Esophagus squamous epithelium (tissue), 5 donors: ENCODE results near the gene HMGN3. TPM values are rescaled to one million over a fixed set of nuclear protein-coding genes. Genes with fewer than 3 reads are reported as not detected.
"Not testable (repeated sequence)": the region's sequence is repeated elsewhere in the genome, so short reads cannot be mapped to it uniquely, and the experiment has no call there.

Experiments
- DNase-seq: peaks from one replicate; lab custom pipeline; 2025; lab: John Stamatoyannopoulos, UW
- H3K27ac ChIP-seq, 4 donors: fragments of 200-600 bp; sonication (generic); one replicate each; pipeline ENCODE4 v1.5.1; 2016 to 2019; ENCODE audit warnings: mild to moderate bottlenecking in 1 of 4
- H3K27me3 ChIP-seq, 4 donors: fragments of 200-600 bp; sonication (generic); 1 replicate in 3 of 4; 2 replicates in 1 of 4; pipeline versions ENCODE4 v1.5.1 to v1.6.0; 2017 to 2021; ENCODE audit warnings: antibody characterized with exemption in 1 of 4
- H3K36me3 ChIP-seq, 3 donors: fragments of 200-600 bp; sonication (generic); one replicate each; pipeline ENCODE4 v1.5.1; 2016 to 2019
- H3K4me1 ChIP-seq, 3 donors: fragments of 200-600 bp; sonication (generic); one replicate each; pipeline ENCODE4 v1.5.1; 2017 to 2019
- H3K4me3 ChIP-seq, 4 donors: fragments of 200-600 bp; sonication (generic); 1 replicate in 3 of 4; 2 replicates in 1 of 4; pipeline ENCODE4 v1.5.1; 2016 to 2019; ENCODE audit warnings: mild to moderate bottlenecking in 2 of 4, moderate library complexity in 1 of 4
- H3K9me3 ChIP-seq, 3 donors: fragments of 200-600 bp; sonication (generic); one replicate each; pipeline ENCODE4 v1.5.1; 2016 to 2019
- POLR2A ChIP-seq, 4 donors: fragments of 450-650 bp; IDR thresholded peaks; one replicate each; pipeline ENCODE4 v1.6.1; 2017; ENCODE audit warnings: antibody characterized with exemption in 4 of 4, mild to moderate bottlenecking in 4 of 4, moderate library complexity in 3 of 4
- WGBS, 2 donors: methylation state at CpG; one replicate each; pipeline ENCODE4 v1.1.5; 2018; 5-methylcytosine and 5-hydroxymethylcytosine counted together
- intact Hi-C: fragments of 100-400 bp; cut with DNase I; formaldehyde crosslinking; loops from one replicate; pipeline ENCODE4 v1.15.0; 2022
- total RNA-seq, 4 donors: library from RNA; depleted of rRNA; stranded (reverse); fragments of >200 nt; gene quantifications; one replicate each; pipeline ENCODE4 v1.1.0, GENCODE V29; 2016
- TF ChIP-seq, protein P1 (sequence below), 6 experiments: fragments of 450-650 bp in 4 of 6; fragments of 200-600 bp in 2 of 6; sonication (generic) in 2 of 6; IDR thresholded peaks; one replicate each; pipeline ENCODE4 v1.5.1; 2016 to 2019; ENCODE audit warnings: antibody characterized with exemption in 6 of 6, mild to moderate bottlenecking in 4 of 6, moderate library complexity in 4 of 6
- donor health status: DM: yes; HTN: yes; CAD: no.

Gene HMGN3
- total RNA-seq, 4 donors from 2014 or later = 49.3 to 68.5 (median 55.2) TPM

DNA sequence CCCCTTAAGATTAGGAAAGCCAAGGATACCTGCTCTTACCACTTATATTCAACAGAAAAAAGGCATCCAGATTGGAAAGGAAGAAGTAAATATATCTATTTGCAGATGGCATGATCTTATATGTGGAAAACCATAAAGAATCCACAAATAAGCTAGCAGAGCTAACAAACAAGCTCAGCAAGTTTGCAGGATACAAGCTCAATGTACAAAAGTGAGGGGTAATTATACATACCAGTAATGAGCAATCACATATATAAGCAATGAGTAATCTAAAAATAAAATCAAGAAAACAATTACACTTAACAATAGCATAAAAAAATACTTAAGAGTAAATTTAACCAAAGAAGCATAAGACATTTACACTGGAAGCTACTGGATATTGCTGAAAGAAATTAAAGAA, 31.6 kb upstream of the HMGN3 start:
- H3K27me3 ChIP-seq = no peaks in the 10 kb centered on the region
- intact Hi-C loops = no loop called here
- H3K9me3 ChIP-seq = no peaks in the 10 kb centered on the region
- TF ChIP-seq, protein P1, sequence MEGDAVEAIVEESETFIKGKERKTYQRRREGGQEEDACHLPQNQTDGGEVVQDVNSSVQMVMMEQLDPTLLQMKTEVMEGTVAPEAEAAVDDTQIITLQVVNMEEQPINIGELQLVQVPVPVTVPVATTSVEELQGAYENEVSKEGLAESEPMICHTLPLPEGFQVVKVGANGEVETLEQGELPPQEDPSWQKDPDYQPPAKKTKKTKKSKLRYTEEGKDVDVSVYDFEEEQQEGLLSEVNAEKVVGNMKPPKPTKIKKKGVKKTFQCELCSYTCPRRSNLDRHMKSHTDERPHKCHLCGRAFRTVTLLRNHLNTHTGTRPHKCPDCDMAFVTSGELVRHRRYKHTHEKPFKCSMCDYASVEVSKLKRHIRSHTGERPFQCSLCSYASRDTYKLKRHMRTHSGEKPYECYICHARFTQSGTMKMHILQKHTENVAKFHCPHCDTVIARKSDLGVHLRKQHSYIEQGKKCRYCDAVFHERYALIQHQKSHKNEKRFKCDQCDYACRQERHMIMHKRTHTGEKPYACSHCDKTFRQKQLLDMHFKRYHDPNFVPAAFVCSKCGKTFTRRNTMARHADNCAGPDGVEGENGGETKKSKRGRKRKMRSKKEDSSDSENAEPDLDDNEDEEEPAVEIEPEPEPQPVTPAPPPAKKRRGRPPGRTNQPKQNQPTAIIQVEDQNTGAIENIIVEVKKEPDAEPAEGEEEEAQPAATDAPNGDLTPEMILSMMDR (IDR thresholded peaks at IDR 0.05) = no peak
- no peak for TF ChIP-seq POLR2A (IDR thresholded peaks at IDR 0.05)
- H3K36me3 ChIP-seq = no peaks in the 10 kb centered on the region
- DNase-seq = no peak
- H3K4me1 ChIP-seq = peaks cover 0 to 7% (median 0%) of the 10 kb centered on the region in 3 donors
- no peak overlapping the region for H3K27ac ChIP-seq
- no peak overlapping the region for H3K4me3 ChIP-seq

DNA sequence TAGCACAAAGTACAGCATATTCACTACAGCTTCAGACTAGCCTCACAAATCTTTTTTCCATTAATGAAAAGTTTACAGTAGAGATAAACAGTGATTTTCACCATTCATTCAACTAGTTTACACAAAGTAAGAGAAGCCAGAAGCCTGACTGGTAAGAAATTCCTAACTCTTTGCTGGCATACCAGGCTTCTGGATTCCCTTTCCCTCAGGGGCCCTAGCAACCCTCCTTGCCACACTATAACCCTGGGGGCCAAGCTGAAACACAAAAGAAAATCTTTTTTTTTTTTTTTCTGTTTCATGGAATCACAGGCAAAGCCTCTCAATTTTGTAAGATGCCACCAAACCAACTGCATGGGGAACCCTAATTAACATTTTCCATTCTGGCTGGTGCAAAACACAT, 28.9 kb upstream of the HMGN3 start:
- Histone ChIP-seq H3K4me3 (no peak overlapping the region), H3K4me1 (no peaks in the 10 kb centered on the region), H3K9me3 (no peaks in the 10 kb centered on the region), H3K27me3 (no peaks in the 10 kb centered on the region), H3K36me3 (no peaks in the 10 kb centered on the region), H3K27ac (no peak overlapping the region)
- TF ChIP-seq, protein P1 (IDR thresholded peaks at IDR 0.05) = no peak
- TF ChIP-seq POLR2A (IDR thresholded peaks at IDR 0.05) = no peak
- intact Hi-C loops = no loop called here
- DNase-seq = no peak

DNA sequence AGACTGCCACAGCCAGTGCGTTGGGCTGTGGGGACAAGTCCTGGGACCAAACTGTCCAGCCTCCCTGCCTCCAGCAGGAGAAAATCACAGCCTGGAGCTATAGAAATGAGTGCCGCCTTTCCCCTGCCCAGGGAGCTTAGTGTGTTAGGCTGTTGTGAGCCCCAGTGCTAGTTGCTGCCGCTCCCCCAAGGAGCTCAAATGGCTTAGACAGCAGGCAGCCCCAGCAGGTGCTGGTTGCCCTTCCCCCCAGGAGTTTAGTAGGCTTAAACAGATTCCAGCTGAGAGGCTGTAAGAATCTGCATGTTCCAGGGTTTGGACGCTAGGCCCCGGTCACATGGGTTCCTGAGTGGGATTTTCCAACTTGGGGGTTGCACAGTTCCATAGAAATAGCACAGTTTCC, 27.2 kb upstream of the HMGN3 start:
- H3K27ac ChIP-seq = no peak overlapping the region
- WGBS, 2 donors = 40 to 90% methylated on average over 2 of the region's 5 CpGs
- H3K4me3 ChIP-seq = no peak overlapping the region
- H3K36me3 ChIP-seq = no peaks in the 10 kb centered on the region
- DNase-seq = no peak
- no peaks in the 10 kb centered on the region for H3K27me3 ChIP-seq
- H3K4me1 ChIP-seq = no peaks in the 10 kb centered on the region
- intact Hi-C loops = no loop called here
- H3K9me3 ChIP-seq = no peaks in the 10 kb centered on the region
- TF ChIP-seq, protein P1 (IDR thresholded peaks at IDR 0.05) = no peak

DNA sequence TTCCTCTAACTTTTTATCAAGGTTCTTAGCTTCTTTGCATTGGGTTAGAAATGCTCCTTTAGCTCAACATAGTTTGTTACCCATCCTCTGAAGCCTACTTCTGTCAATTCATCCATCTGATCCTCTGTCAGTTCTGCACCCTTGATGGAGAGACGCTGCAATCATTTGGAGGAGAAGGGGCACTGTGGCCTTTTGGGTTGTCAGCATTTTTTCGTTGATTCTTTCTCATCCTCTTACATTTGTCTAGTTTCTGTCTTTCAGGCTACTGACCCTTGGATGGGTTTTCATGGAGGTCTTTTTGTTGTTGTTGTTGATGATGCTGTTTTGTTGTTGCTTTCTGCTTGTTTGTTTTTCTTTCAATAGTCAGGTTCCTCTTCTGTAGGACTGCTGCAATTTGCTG, 26.3 kb upstream of the HMGN3 start:
- Histone ChIP-seq H3K4me1 (no peaks in the 10 kb centered on the region), H3K9me3 (no peaks in the 10 kb centered on the region), H3K36me3 (no peaks in the 10 kb centered on the region), H3K27ac (no peak overlapping the region), H3K4me3 (no peak overlapping the region), H3K27me3 (no peaks in the 10 kb centered on the region)
- TF ChIP-seq POLR2A (IDR thresholded peaks at IDR 0.05) = no peak
- TF ChIP-seq, protein P1 (IDR thresholded peaks at IDR 0.05) = no peak
- DNase-seq = no peak
- 69 to 72% methylated on average over 2 of the region's 2 CpGs for WGBS, 2 donors
- intact Hi-C loops = no loop called here

DNA sequence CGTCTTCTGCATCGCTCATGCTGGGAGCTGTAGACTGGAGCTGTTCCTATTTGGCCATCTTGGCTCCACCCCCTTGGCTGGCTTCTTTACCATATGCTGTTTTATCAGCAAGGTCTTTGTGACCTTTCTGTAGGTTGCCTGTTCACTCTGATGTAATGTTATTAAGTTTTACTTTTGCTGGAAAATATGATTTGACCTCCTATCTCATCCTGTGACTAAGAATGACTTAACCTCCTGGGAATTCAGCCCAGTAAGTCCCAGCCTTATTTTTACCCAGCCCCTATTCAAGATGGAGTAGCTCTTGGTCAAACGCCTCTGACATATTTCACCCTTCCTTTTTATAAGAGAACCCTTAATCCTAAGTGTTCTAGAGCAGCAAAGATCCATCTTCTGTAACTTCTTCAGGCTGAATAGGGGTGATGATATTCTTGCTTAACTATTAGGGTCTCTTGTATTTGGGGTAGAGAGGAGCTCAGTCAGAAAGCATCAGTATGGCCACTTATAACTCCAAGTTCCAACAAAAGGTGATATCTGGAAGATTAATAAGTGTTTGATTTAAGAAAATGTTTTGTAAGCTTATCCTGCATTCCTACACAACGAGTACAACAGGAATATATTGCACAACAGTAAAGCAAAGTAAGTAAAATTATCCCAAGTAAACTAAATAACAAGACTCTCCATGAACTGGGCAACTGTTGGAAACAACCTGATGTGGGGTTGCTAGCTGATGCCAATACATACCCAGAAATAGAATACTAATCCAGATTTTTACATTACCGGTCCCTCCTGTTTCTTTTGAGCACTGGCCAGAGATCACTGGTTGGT, 23.1 kb upstream of the HMGN3 start:
- 46 to 50% methylated on average over 5 of the region's 5 CpGs for WGBS, 2 donors

DNA sequence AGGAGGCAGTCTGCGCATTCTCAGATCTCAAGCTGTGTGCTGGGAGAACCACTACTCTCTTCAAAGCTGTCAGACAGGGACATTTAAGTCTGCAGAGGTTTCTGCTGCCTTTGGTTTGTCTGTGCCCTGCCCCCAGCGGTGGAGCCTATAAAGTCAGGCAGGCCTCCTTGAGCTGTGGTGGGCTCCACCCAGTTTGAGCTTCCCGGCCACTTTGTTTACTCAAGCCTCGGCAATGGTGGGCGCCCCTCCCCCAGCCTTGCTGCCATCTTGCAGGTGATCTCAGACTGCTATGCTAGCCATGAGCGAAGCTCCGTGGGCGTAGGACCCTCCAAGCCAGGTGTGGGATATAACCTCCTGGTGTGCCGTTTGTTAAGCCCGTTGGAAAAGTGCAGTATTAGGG, 22.3 kb upstream of the HMGN3 start:
- 65 to 76% methylated on average over 7 to 8 of the region's 10 CpGs for WGBS, 2 donors
- H3K4me3 ChIP-seq, H3K36me3 ChIP-seq, intact Hi-C loops, DNase-seq, H3K27me3 ChIP-seq, H3K27ac ChIP-seq, H3K4me1 ChIP-seq, H3K9me3 ChIP-seq: not testable (repeated sequence)

More for the DNA sequence above, 23.1 kb upstream of the HMGN3 start:
- Histone ChIP-seq H3K27ac (no peak overlapping the region), H3K4me3 (no peak overlapping the region), H3K9me3 (no peaks in the 10 kb centered on the region), H3K27me3 (no peaks in the 10 kb centered on the region), H3K4me1 (no peaks in the 10 kb centered on the region), H3K36me3 (no peaks in the 10 kb centered on the region)
- DNase-seq = no peak
- TF ChIP-seq, protein P1 (IDR thresholded peaks at IDR 0.05) = no peak
- TF ChIP-seq POLR2A (IDR thresholded peaks at IDR 0.05) = no peak
- intact Hi-C loops = no loop called here

DNA sequence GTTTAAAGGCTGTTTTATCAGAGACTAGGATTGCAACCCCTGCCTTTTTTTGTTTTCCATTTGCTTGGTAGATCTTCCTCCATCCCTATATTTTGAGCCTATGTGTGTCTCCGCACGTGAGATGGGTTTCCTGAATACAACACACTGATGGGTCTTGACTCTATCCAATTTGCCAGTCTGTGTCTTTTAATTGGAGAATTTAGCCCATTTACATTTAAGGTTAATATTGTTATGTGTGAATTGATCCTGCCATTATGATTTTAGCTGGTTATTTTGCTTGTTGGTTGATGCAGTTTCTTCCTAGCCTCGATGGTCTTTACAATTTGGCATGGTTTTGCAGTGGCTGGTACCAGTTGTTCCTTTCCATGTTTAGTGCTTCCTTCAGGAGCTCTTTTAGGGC, 20.6 kb upstream of the HMGN3 start:
- DNase-seq, H3K36me3 ChIP-seq, H3K9me3 ChIP-seq, H3K4me1 ChIP-seq, intact Hi-C loops, H3K27ac ChIP-seq, H3K27me3 ChIP-seq, H3K4me3 ChIP-seq: not testable (repeated sequence)
- WGBS, 2 donors = 81 to 91% methylated on average over 3 of the region's 3 CpGs
